Activated naive CD8-positive, alpha-beta T cell treated with anti-CD3 and anti-CD28 coated beads for 36 hours (primary cell): ENCODE measurements around the gene BORA. TPM values are rescaled to one million over a fixed set of nuclear protein-coding genes. Genes with fewer than 3 reads are reported as not detected.
"Not testable (repeated sequence)": the region's sequence is repeated elsewhere in the genome, so short reads cannot be mapped to it uniquely, and the experiment has no call there.

Experiments used
- DNase-seq: peaks from one replicate; pipeline ENCODE4 v3.0.0; 2021
- H3K27ac Mint-ChIP-seq: one replicate; pipeline ENCODE4 v1.8.0; 2022; ENCODE audit warnings: mild to moderate bottlenecking, moderate library complexity, mixed read lengths
- H3K27me3 Mint-ChIP-seq: one replicate; pipeline ENCODE4 v1.8.0; 2022; ENCODE audit warnings: mild to moderate bottlenecking, mixed read lengths
- H3K36me3 Mint-ChIP-seq: one replicate; pipeline ENCODE4 v1.8.0; 2021; ENCODE audit warnings: mild to moderate bottlenecking, mixed read lengths
- H3K4me1 Mint-ChIP-seq: one replicate; pipeline ENCODE4 v1.8.0; 2021; ENCODE audit warnings: mixed read lengths
- H3K4me3 Mint-ChIP-seq: one replicate; pipeline ENCODE4 v1.8.0; 2022; ENCODE audit warnings: mild to moderate bottlenecking, moderate library complexity, mixed read lengths
- H3K9me3 Mint-ChIP-seq: one replicate; pipeline ENCODE4 v1.8.0; 2022; ENCODE audit warnings: mixed read lengths
- total RNA-seq, 2 experiments: library from RNA; stranded (reverse); gene quantifications; one replicate each; pipeline ENCODE4 v1.2.3, GENCODE V29; 2021

BORA gene
- total RNA-seq, 2 experiments from 2014 or later, result 17.3 to 18.0 TPM

GRCh38 chr13:72737033-72737432 lies 9.3 kb downstream of the BORA start:
- peaks cover 10% of the 10 kb centered on the region for H3K4me1 Mint-ChIP-seq
- H3K36me3 Mint-ChIP-seq, result peaks cover 34% of the 10 kb centered on the region
- H3K9me3 Mint-ChIP-seq, result no peaks in the 10 kb centered on the region
- no peak for DNase-seq
- no peaks in the 10 kb centered on the region for H3K27me3 Mint-ChIP-seq
- H3K4me3 Mint-ChIP-seq, result no peak overlapping the region
- no peak overlapping the region for H3K27ac Mint-ChIP-seq

GRCh38 chr13:72740015-72740414 lies 12.3 kb downstream of the BORA start:
- H3K36me3 Mint-ChIP-seq, result peaks cover 34% of the 10 kb centered on the region

DNA sequence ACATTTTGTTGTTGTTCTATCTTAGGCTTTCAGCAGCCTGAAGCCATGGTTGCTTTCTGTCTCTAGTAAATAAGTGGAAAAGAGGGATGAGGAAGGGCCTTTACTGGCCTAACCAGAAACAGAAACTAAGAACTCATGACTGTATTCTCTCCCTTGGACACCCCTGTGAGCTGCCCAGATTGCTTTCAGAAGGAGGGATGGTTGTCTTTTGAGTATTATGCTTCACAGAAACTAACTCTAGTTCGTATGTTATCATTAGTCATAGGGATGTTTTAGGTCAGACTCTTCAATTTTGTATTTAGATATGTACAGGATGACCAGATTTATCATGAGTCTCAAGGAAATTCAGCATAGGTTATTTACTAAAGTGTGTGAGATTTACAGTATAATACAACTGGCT lies 17.5 kb downstream of the BORA start:
- Mint-ChIP-seq H3K27ac (no peak overlapping the region), H3K9me3 (no peaks in the 10 kb centered on the region), H3K4me3 (no peak overlapping the region), H3K4me1 (peaks cover 7% of the 10 kb centered on the region), H3K36me3 (peaks cover 34% of the 10 kb centered on the region), H3K27me3 (no peaks in the 10 kb centered on the region)
- DNase-seq, result no peak

More at GRCh38 chr13:72740015-72740414, 12.3 kb downstream of the BORA start:
- Mint-ChIP-seq H3K4me3 (no peak overlapping the region), H3K4me1 (peaks cover 5% of the 10 kb centered on the region), H3K27ac (no peak overlapping the region), H3K9me3 (no peaks in the 10 kb centered on the region), H3K27me3 (no peaks in the 10 kb centered on the region)
- no peak for DNase-seq

DNA sequence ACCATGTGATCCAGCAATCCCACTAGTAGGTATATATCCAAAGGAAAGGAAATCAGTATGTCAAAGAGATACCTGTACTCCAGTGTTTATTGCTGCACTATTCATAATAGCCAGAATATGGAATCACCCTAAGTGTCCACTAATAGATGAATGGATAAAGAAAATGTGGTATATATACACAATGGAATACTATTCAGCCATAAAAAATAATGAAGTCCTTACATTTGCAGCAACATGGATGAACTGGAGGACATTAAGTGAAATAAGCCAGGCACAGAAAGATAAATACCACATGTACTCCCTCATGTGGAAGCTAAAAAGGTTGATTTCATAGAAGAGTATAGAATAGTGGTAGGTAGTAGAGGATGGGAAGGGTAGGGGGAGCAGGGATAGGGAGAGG lies 23.5 kb downstream of the BORA start:
- Mint-ChIP-seq H3K4me1 (peaks cover 2% of the 10 kb centered on the region), H3K27ac (no peak overlapping the region), H3K27me3 (no peaks in the 10 kb centered on the region), H3K9me3 (peaks cover 3% of the 10 kb centered on the region), H3K4me3 (no peak overlapping the region), H3K36me3 (peaks cover 48% of the 10 kb centered on the region)
- no peak for DNase-seq

- H3K36me3 Mint-ChIP-seq, result peaks cover 41% of the 10 kb centered on the region
- H3K27me3 Mint-ChIP-seq, result no peaks in the 10 kb centered on the region
- H3K9me3 Mint-ChIP-seq, result peaks cover 3% of the 10 kb centered on the region
- H3K27ac Mint-ChIP-seq, result no peak overlapping the region
- H3K4me3 Mint-ChIP-seq, result no peak overlapping the region
- DNase-seq, result no peak
- H3K4me1 Mint-ChIP-seq, result peaks cover 4% of the 10 kb centered on the region
Observed at GRCh38 chr13:72754111-72754510, 26.4 kb downstream of the BORA start.

DNA sequence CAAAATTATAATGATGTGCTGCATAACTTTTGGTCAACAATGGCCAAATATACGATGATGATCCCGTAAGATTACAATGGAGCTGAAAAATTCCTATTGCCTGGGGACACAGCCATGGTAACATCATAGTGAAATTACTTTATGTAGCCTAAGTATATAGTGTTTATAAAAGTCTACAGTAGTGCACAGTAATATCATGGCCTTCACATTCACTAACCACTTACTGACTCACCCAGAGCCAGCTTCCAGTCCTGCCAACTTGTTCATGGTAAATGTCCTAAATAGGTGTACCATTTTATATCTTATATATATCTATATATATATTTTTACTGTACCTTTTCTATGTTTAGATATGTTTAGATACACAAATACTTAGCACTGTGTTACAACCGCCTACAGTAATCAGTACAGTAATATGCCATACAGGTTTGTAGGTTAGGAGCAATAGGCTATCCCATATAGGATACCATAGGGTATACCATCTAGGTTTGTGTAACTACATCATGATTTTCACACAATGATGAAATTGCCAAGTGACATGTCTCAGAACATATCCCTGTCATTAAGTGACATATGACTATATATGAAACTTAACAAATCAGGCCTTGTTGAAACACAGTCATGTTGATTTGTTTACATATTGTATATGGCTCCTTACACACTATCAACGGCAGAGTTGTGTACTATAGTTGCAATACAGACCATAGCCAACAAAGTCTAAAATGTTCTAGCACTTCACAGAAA lies 30.2 kb downstream of the BORA start:
- Mint-ChIP-seq H3K27me3 (no peaks in the 10 kb centered on the region), H3K4me1 (peaks cover 2% of the 10 kb centered on the region), H3K4me3 (no peak overlapping the region), H3K27ac (no peak overlapping the region), H3K36me3 (peaks cover 16% of the 10 kb centered on the region), H3K9me3 (no peaks in the 10 kb centered on the region)
- no peak for DNase-seq

- Mint-ChIP-seq H3K4me3 (no peak overlapping the region), H3K9me3 (no peaks in the 10 kb centered on the region), H3K36me3 (peaks cover 14% of the 10 kb centered on the region), H3K27me3 (no peaks in the 10 kb centered on the region), H3K4me1 (peaks cover 2% of the 10 kb centered on the region), H3K27ac (no peak overlapping the region)
- no peak for DNase-seq
Observed at GRCh38 chr13:72760189-72760588, 32.5 kb downstream of the BORA start.

DNA sequence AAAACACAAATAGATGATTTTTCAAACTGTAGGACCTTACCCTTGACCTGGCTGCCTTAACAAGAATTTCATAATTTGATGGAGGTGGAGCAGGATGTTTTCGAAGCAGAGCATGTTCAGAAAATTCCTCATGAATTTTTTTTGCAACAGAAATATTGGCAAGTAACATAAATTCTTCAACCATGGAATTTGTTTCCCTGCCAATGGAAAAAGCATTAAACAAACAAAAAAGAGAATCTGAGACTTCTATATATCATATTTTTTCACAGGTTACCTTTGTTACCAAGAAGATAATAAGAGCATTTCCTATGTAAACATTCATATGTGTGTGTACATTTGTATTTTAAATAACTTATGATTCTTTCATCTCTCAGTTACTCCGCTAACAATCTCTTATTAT lies 35.7 kb downstream of the BORA start:
- no peaks in the 10 kb centered on the region for H3K9me3 Mint-ChIP-seq
- H3K36me3 Mint-ChIP-seq, result peaks cover 15% of the 10 kb centered on the region
- no peaks in the 10 kb centered on the region for H3K27me3 Mint-ChIP-seq
- peaks cover 2% of the 10 kb centered on the region for H3K4me1 Mint-ChIP-seq
- no peak overlapping the region for H3K27ac Mint-ChIP-seq
- H3K4me3 Mint-ChIP-seq, result no peak overlapping the region
- DNase-seq, result no peak

DNA sequence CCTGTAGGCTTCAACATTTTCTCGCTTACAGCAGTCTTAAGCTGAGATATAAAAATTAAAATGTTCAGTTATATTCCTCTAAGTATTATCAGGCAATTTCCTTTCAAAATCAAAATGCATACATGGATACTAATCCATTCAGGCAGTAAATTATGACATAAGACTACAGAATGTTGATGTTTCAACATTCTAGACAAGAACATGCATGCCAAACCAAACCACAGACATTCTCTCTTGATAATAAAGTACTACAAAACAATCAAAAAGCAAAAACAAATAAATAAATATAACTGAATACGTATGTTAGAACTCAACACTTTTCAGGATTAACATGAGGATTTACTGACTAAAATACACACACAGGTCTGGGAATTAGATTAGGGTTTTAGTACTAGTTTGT lies 46.3 kb downstream of the BORA start:
- H3K4me1 Mint-ChIP-seq, result peaks cover 16% of the 10 kb centered on the region
- no peak for DNase-seq
- H3K9me3 Mint-ChIP-seq, result no peaks in the 10 kb centered on the region
- peaks cover 21% of the 10 kb centered on the region for H3K36me3 Mint-ChIP-seq
- H3K27ac Mint-ChIP-seq, result no peak overlapping the region
- no peaks in the 10 kb centered on the region for H3K27me3 Mint-ChIP-seq
- H3K4me3 Mint-ChIP-seq, result no peak overlapping the region

- Mint-ChIP-seq H3K4me3 (peak within 1 kb of the TSS; percentile 99), H3K4me1 (peaks cover 49% of the 10 kb centered on the region), H3K9me3 (no peaks in the 10 kb centered on the region), H3K36me3 (peaks cover 38% of the 10 kb centered on the region), H3K27ac (peak within 1 kb of the TSS; percentile 100), H3K27me3 (no peaks in the 10 kb centered on the region)
- peak; percentile 97 for DNase-seq
Observed at GRCh38 chr13:72781451-72782439, 54.0 kb downstream of the BORA start, which contains the start of the genes DIS3 and PIBF1. Gene DIS3, minus strand, starts transcription at chr13:72781900. Its CDS starts 68 bp downstream, at chr13:72781832. Gene PIBF1, plus strand, starts transcription at chr13:72782133. Its CDS starts 1,337 bp downstream, at chr13:72783470.

GRCh38 chr13:72782717-72783116 lies 55.0 kb downstream of the BORA start:
- Mint-ChIP-seq H3K27ac (peak overlapping the region; percentile 100), H3K36me3 (peaks cover 37% of the 10 kb centered on the region), H3K27me3 (no peaks in the 10 kb centered on the region), H3K9me3 (no peaks in the 10 kb centered on the region), H3K4me3 (peak overlapping the region; percentile 99), H3K4me1 (peaks cover 41% of the 10 kb centered on the region)
- no peak for DNase-seq

DNA sequence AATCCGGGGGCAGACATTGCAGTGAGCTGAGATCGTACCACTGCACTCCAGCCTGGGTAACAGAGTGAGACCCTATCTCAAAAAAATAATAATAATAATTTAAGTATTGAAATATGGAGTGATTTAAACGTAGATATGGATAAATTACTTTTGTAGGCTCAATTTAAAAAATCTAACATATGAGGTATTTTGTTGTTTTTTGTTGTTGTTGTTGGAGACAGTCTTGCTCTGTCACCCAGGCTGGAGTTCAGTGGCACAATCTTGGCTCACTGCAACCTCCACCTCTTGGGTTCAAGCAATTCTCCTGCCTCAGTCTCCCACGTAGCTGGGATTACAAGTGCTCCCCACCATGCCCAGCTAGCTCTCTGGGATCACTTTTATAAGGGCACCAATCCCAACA lies 57.0 kb downstream of the BORA start:
- not testable (repeated sequence) for H3K4me3 Mint-ChIP-seq, H3K9me3 Mint-ChIP-seq, DNase-seq, H3K27me3 Mint-ChIP-seq, H3K27ac Mint-ChIP-seq
- peaks cover 28% of the 10 kb centered on the region for H3K36me3 Mint-ChIP-seq
- peaks cover 32% of the 10 kb centered on the region for H3K4me1 Mint-ChIP-seq

DNA sequence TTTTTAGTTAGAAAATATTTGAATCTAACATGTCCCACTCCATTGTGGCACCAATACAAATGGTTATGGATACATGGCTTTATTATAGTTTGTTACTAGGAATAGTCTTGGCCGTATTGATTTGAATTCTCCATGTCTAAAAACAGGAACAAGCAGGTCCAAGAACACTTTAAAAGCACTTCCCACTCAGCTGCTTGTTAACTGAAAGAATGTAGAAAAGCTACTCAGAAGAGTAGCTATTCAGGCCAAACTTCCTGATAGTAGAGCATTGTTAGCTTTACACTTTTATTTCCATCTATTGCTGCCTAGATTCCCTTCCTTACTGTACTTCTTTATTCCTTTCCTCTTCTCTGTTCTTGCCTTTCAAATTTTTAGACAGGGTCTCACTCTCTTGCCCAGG lies 61.1 kb downstream of the BORA start:
- H3K4me1 Mint-ChIP-seq, result peaks cover 20% of the 10 kb centered on the region
- no peaks in the 10 kb centered on the region for H3K27me3 Mint-ChIP-seq
- DNase-seq, result no peak
- H3K27ac Mint-ChIP-seq, result no peak overlapping the region
- peaks cover 8% of the 10 kb centered on the region for H3K9me3 Mint-ChIP-seq
- H3K4me3 Mint-ChIP-seq, result no peak overlapping the region
- peaks cover 34% of the 10 kb centered on the region for H3K36me3 Mint-ChIP-seq

- no peak overlapping the region for H3K4me3 Mint-ChIP-seq
- H3K36me3 Mint-ChIP-seq, result peaks cover 36% of the 10 kb centered on the region
- peaks cover 8% of the 10 kb centered on the region for H3K4me1 Mint-ChIP-seq
- no peaks in the 10 kb centered on the region for H3K27me3 Mint-ChIP-seq
- peaks cover 12% of the 10 kb centered on the region for H3K9me3 Mint-ChIP-seq
- H3K27ac Mint-ChIP-seq, result no peak overlapping the region
- DNase-seq, result no peak
Observed at GRCh38 chr13:72792640-72793039, 64.9 kb downstream of the BORA start.

GRCh38 chr13:72798817-72799216 lies 71.1 kb downstream of the BORA start:
- Mint-ChIP-seq H3K27ac (no peak overlapping the region), H3K4me3 (no peak overlapping the region), H3K9me3 (peaks cover 4% of the 10 kb centered on the region), H3K36me3 (peaks cover 35% of the 10 kb centered on the region), H3K27me3 (no peaks in the 10 kb centered on the region), H3K4me1 (peaks cover 4% of the 10 kb centered on the region)
- DNase-seq, result no peak
